ENCODE measurements around the gene ZFP57.
A peak's percentile ranks its signal among the peaks of the same experiment; 100 is the strongest.

ZFP57 gene

GRCh38 chr6:29710281-29710941 lies 29.5 kb upstream of the ZFP57 start:
- H3K4me3 ChIP-seq (ENCODE audit: low read length) = no peak overlapping the region
- no peak for TF ChIP-seq ZNF274 (IDR thresholded peaks at IDR 0.05; ENCODE audit: low read depth, low read length)

- H3K4me3 ChIP-seq (ENCODE audit: low read length) = peak overlapping the region; percentile 22; the same call in 1 of the 2 replicates
- no peak for TF ChIP-seq ZNF274 (IDR thresholded peaks at IDR 0.05; ENCODE audit: low read depth, low read length)
Measured at GRCh38 chr6:29709188-29709587, 28.2 kb upstream of the ZFP57 start.

GRCh38 chr6:29708432-29709179 lies 27.7 kb upstream of the ZFP57 start:
- H3K4me3 ChIP-seq (ENCODE audit: low read length) = peak overlapping the region; percentile 22; the same call in 1 of the 2 replicates
- TF ChIP-seq ZNF274 (IDR thresholded peaks at IDR 0.05; ENCODE audit: low read depth, low read length) = no peak

GRCh38 chr6:29705389-29706231 lies 24.7 kb upstream of the ZFP57 start:
- TF ChIP-seq ZNF274 (IDR thresholded peaks at IDR 0.05; ENCODE audit: low read depth, low read length) = no peak
- H3K4me3 ChIP-seq (ENCODE audit: low read length) = no peak overlapping the region

- no peak for TF ChIP-seq ZNF274 (IDR thresholded peaks at IDR 0.05; ENCODE audit: low read depth, low read length)
- H3K4me3 ChIP-seq (ENCODE audit: low read length) = no peak overlapping the region
Measured at GRCh38 chr6:29702519-29703103, 21.7 kb upstream of the ZFP57 start.

- H3K4me3 ChIP-seq (ENCODE audit: low read length) = no peak overlapping the region
- TF ChIP-seq ZNF274 (IDR thresholded peaks at IDR 0.05; ENCODE audit: low read depth, low read length) = no peak
Measured at GRCh38 chr6:29696147-29697125, 15.5 kb upstream of the ZFP57 start.

GRCh38 chr6:29694637-29695036 lies 13.7 kb upstream of the ZFP57 start:
- no peak overlapping the region for H3K4me3 ChIP-seq (ENCODE audit: low read length)
- TF ChIP-seq ZNF274 (IDR thresholded peaks at IDR 0.05; ENCODE audit: low read depth, low read length) = no peak

GRCh38 chr6:29685718-29686326 lies 4.9 kb upstream of the ZFP57 start:
- TF ChIP-seq ZNF274 (IDR thresholded peaks at IDR 0.05; ENCODE audit: low read depth, low read length) = no peak
- H3K4me3 ChIP-seq (ENCODE audit: low read length) = no peak overlapping the region

GRCh38 chr6:29681811-29682210 lies 859 bp upstream of the ZFP57 start:
- H3K4me3 ChIP-seq (ENCODE audit: low read length) = no peak overlapping the region
- no peak for TF ChIP-seq ZNF274 (IDR thresholded peaks at IDR 0.05; ENCODE audit: low read depth, low read length)

GRCh38 chr6:29680416-29680815 lies 536 bp downstream of the ZFP57 start:
- TF ChIP-seq ZNF274 (IDR thresholded peaks at IDR 0.05; ENCODE audit: low read depth, low read length) = no peak
- no peak overlapping the region for H3K4me3 ChIP-seq (ENCODE audit: low read length)

- H3K4me3 ChIP-seq (ENCODE audit: low read length) = no peak overlapping the region
- TF ChIP-seq ZNF274 (IDR thresholded peaks at IDR 0.05; ENCODE audit: low read depth, low read length) = no peak
Measured at GRCh38 chr6:29679962-29680361, 990 bp downstream of the ZFP57 start.

GRCh38 chr6:29678114-29678513 lies 2.8 kb downstream of the ZFP57 start:
- no peak for TF ChIP-seq ZNF274 (IDR thresholded peaks at IDR 0.05; ENCODE audit: low read depth, low read length)
- no peak overlapping the region for H3K4me3 ChIP-seq (ENCODE audit: low read length)
